Fibroblast of lung (primary cell): ENCODE results near the gene ADCYAP1R1. TPM values are rescaled to one million over a fixed set of nuclear protein-coding genes. Genes with fewer than 3 reads are reported as not detected.

Experiments used
- DNase-seq, 2 donors: peaks; one replicate each; pipeline versions ENCODE4 v3.0.0 to v3.0.0-alpha.2; 2010; ENCODE audit warnings: low read depth in 2 of 2
- H2AFZ ChIP-seq: 2 replicates; pipeline ENCODE4 v1.5.1; 2012; ENCODE audit warnings: low read length, control low read depth, inconsistent platforms
- H3K27ac ChIP-seq: 2 replicates; pipeline ENCODE4 v1.5.1; 2011; ENCODE audit warnings: low read length, control low read depth; ENCODE audit not compliant: insufficient read depth
- H3K27me3 ChIP-seq: 2 replicates; pipeline ENCODE4 v1.5.1; 2011; ENCODE audit warnings: mild to moderate bottlenecking, low read length; ENCODE audit not compliant: control insufficient read depth, insufficient read depth
- H3K36me3 ChIP-seq: 2 replicates; pipeline ENCODE4 v1.5.1; 2011; ENCODE audit warnings: low read length; ENCODE audit not compliant: control insufficient read depth, insufficient read depth
- H3K4me1 ChIP-seq: 2 replicates; pipeline ENCODE4 v1.5.1; 2011; ENCODE audit warnings: low read length; ENCODE audit not compliant: control insufficient read depth, insufficient read depth; ENCODE audit errors: extremely low read depth
- H3K4me2 ChIP-seq: 2 replicates; pipeline ENCODE4 v1.5.1; 2011; ENCODE audit warnings: low read length, control low read depth; ENCODE audit not compliant: insufficient read depth; ENCODE audit errors: extremely low read depth
- H3K4me3 ChIP-seq, 4 experiments: fragments of 200-600 bp in 1 of 4; sonication (generic) in 1 of 4; replicated peaks in 1 of 4; 2 replicates each; pipeline ENCODE4 v1.5.1; 2011 to 2016; ENCODE audit warnings: low read length in 4 of 4, low read depth in 3 of 4, mild to moderate bottlenecking in 3 of 4, control low read depth in 2 of 4, inconsistent platforms in 1 of 4, mixed read lengths in 1 of 4; ENCODE audit not compliant: insufficient read depth in 1 of 4; ENCODE audit errors: control extremely low read depth in 1 of 4
- H3K79me2 ChIP-seq: 2 replicates; pipeline ENCODE4 v1.5.1; 2012; ENCODE audit warnings: mild to moderate bottlenecking, low read length, inconsistent platforms; ENCODE audit not compliant: control insufficient read depth, insufficient read depth
- H3K9ac ChIP-seq: 2 replicates; pipeline ENCODE4 v1.5.1; 2011; ENCODE audit warnings: mild to moderate bottlenecking, low read length, control low read depth; ENCODE audit not compliant: insufficient read depth
- H3K9me3 ChIP-seq: 2 replicates; pipeline ENCODE4 v1.5.1; 2012; ENCODE audit warnings: low read depth, low read length; ENCODE audit not compliant: control insufficient read depth, insufficient read depth
- H4K20me1 ChIP-seq: 2 replicates; pipeline ENCODE4 v1.5.1; 2011; ENCODE audit warnings: low read length; ENCODE audit not compliant: control insufficient read depth, insufficient read depth; ENCODE audit errors: extremely low read depth
- EZH2 ChIP-seq: IDR thresholded peaks from 2 replicates; pipeline ENCODE4 v1.5.1; 2012; ENCODE audit warnings: low read length, control low read depth, mild to moderate bottlenecking; ENCODE audit errors: missing control alignments
- polyA plus RNA-seq, 2 donors: library from polyadenylated mRNA; depleted of rRNA in 1 of 2; stranded (reverse) in 1 of 2; unstranded in 1 of 2; fragments of >200 nt; gene quantifications; 2 replicates each; pipeline ENCODE4 v1.2.1, GENCODE V29; 2011 to 2012; ENCODE audit warnings: missing spikeins in 1 of 2
- total RNA-seq: library from RNA; depleted of rRNA; stranded (reverse); fragments of >200 nt; gene quantifications from 2 replicates; pipeline ENCODE4 v1.2.1, GENCODE V29; 2014
- TF ChIP-seq, protein P1 (sequence below), 2 donors: IDR thresholded peaks in 1 of 2; conservative IDR thresholded peaks in 1 of 2; 1 replicate in 1 of 2; 2 replicates in 1 of 2; pipeline ENCODE4 v1.5.1; 2011 to 2012; ENCODE audit warnings: low read length in 2 of 2, control low read depth in 1 of 2, inconsistent platforms in 1 of 2, low read depth in 1 of 2, mild to moderate bottlenecking in 1 of 2

Gene ADCYAP1R1
- total and polyA plus RNA-seq, 2 donors (not counting 1 experiment from before 2014, with no cell fraction given), result not detected

DNA sequence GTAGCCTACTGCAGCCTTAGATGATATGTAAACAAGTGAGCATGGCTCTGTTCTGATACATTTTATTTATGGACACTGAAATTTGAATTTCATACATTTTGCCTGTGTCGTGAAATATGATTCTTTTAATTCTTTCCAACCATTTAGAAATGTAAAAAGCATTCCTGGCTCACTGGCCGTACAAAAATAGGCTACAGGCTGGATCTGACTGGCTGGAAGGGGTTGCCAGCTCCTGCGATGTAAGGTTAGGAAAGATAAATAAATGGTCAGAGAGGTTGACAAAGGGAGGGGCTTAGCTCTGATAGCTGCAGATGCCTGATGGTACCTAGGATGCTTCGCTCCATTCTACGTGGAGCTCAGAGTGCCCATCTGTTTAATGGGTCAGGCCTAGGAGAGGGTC is 3.4 kb downstream of the ADCYAP1R1 start:
- DNase-seq, result no peak
- H2AFZ ChIP-seq, result no peak overlapping the region
- H3K4me1 ChIP-seq, result no peaks in the 10 kb centered on the region
- no peaks in the 10 kb centered on the region for H3K36me3 ChIP-seq
- no peak overlapping the region for H3K4me3 ChIP-seq
- H3K79me2 ChIP-seq, result no peaks in the 10 kb centered on the region
- H3K9me3 ChIP-seq, result no peaks in the 10 kb centered on the region
- H3K27me3 ChIP-seq, result peaks cover 22% of the 10 kb centered on the region
- no peaks in the 10 kb centered on the region for H4K20me1 ChIP-seq
- H3K9ac ChIP-seq, result no peak overlapping the region
- no peak overlapping the region for H3K4me2 ChIP-seq
- no peak overlapping the region for H3K27ac ChIP-seq
- TF ChIP-seq, protein P1, sequence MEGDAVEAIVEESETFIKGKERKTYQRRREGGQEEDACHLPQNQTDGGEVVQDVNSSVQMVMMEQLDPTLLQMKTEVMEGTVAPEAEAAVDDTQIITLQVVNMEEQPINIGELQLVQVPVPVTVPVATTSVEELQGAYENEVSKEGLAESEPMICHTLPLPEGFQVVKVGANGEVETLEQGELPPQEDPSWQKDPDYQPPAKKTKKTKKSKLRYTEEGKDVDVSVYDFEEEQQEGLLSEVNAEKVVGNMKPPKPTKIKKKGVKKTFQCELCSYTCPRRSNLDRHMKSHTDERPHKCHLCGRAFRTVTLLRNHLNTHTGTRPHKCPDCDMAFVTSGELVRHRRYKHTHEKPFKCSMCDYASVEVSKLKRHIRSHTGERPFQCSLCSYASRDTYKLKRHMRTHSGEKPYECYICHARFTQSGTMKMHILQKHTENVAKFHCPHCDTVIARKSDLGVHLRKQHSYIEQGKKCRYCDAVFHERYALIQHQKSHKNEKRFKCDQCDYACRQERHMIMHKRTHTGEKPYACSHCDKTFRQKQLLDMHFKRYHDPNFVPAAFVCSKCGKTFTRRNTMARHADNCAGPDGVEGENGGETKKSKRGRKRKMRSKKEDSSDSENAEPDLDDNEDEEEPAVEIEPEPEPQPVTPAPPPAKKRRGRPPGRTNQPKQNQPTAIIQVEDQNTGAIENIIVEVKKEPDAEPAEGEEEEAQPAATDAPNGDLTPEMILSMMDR (conservative IDR thresholded peaks at IDR 0.05 in 1 of 2, IDR thresholded peaks at IDR 0.05 in 1 of 2; ENCODE audit: low read depth in 1 of 2, low read length in 2 of 2), result no peak
- TF ChIP-seq EZH2, result no peak

GRCh38 chr7:31056775-31057346 is 4.8 kb downstream of the ADCYAP1R1 start:
- Histone ChIP-seq H3K4me3 (no peak overlapping the region), H3K4me1 (no peaks in the 10 kb centered on the region), H3K4me2 (no peak overlapping the region), H3K36me3 (no peaks in the 10 kb centered on the region), H3K27me3 (peaks cover 21% of the 10 kb centered on the region), H3K27ac (no peak overlapping the region), H3K9me3 (no peaks in the 10 kb centered on the region), H3K9ac (no peak overlapping the region), H4K20me1 (no peaks in the 10 kb centered on the region), H2AFZ (no peak overlapping the region), H3K79me2 (no peaks in the 10 kb centered on the region)
- no peak for TF ChIP-seq EZH2
- TF ChIP-seq, protein P1 (conservative IDR thresholded peaks at IDR 0.05 in 1 of 2, IDR thresholded peaks at IDR 0.05 in 1 of 2; ENCODE audit: low read depth in 1 of 2, low read length in 2 of 2), result no peak
- no peak for DNase-seq

GRCh38 chr7:31058122-31058521 is 6.0 kb downstream of the ADCYAP1R1 start:
- peak in 1 of 2 donors; percentile 32 for DNase-seq

More at GRCh38 chr7:31058122-31058521, 6.0 kb downstream of the ADCYAP1R1 start:
- no peaks in the 10 kb centered on the region for H3K79me2 ChIP-seq
- no peaks in the 10 kb centered on the region for H3K4me1 ChIP-seq
- no peak for TF ChIP-seq EZH2
- TF ChIP-seq, protein P1 (conservative IDR thresholded peaks at IDR 0.05 in 1 of 2, IDR thresholded peaks at IDR 0.05 in 1 of 2; ENCODE audit: low read depth in 1 of 2, low read length in 2 of 2), result no peak
- peaks cover 15% of the 10 kb centered on the region for H3K27me3 ChIP-seq
- no peaks in the 10 kb centered on the region for H4K20me1 ChIP-seq
- no peak overlapping the region for H3K4me3 ChIP-seq
- no peaks in the 10 kb centered on the region for H3K36me3 ChIP-seq
- H3K9me3 ChIP-seq, result no peaks in the 10 kb centered on the region
- no peak overlapping the region for H3K27ac ChIP-seq
- no peak overlapping the region for H2AFZ ChIP-seq
- H3K4me2 ChIP-seq, result no peak overlapping the region
- H3K9ac ChIP-seq, result no peak overlapping the region
